NCI-H446 (cell line): ENCODE results near the gene BRAP.
"Not testable (repeated sequence)": the region's sequence is repeated elsewhere in the genome, so short reads cannot be mapped to it uniquely, and the experiment has no call there.

Source experiments
- DNase-seq, 2 experiments: peaks; one replicate each; lab custom pipeline; 2025; lab: John Stamatoyannopoulos, UW

BRAP gene

GRCh38 chr12:111616177-111616623, 69.6 kb downstream of the BRAP start:
- DNase-seq: no peak

DNA sequence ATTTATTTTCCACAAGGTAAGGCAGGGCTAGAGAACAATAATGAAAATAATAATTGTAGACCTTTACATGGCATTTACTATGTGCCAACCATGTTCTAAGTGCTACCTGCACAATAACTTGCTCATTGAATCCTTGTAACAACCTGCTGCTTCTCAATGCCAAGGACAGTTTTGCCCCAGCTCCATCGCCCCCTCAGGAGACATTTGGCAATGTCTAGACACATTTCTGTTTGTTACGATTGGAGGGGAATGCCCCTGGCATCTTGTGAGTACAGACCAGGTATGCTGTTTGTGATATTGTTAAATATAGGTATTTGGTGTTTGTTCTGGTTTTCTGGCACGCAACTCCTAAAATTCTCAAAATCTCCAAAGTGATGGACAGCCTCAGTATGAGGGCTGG, 78.5 kb downstream of the BRAP start:
- DNase-seq: no peak

DNA sequence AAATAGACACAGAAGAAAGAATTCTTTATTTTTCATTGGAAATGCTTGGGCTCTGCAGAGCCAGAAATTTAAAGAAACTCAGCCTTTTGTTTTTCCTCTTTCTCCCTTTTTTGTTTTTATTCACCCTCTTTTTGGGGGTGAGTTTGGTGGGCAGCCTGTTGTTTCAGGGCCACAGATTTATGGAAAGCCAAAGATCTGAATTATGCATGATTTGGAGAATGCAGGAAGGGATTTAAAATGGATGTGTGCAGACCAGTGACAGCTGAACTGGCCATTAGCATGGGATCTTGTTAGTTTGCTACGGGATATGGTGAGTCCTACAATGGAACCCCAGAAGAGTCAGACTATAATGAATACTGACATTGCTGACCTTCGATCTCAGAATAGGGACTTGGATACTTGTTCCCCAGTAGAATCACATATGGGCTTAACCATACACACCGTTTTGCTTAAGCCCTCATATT, 79.0 kb downstream of the BRAP start:
- DNase-seq: no peak

DNA sequence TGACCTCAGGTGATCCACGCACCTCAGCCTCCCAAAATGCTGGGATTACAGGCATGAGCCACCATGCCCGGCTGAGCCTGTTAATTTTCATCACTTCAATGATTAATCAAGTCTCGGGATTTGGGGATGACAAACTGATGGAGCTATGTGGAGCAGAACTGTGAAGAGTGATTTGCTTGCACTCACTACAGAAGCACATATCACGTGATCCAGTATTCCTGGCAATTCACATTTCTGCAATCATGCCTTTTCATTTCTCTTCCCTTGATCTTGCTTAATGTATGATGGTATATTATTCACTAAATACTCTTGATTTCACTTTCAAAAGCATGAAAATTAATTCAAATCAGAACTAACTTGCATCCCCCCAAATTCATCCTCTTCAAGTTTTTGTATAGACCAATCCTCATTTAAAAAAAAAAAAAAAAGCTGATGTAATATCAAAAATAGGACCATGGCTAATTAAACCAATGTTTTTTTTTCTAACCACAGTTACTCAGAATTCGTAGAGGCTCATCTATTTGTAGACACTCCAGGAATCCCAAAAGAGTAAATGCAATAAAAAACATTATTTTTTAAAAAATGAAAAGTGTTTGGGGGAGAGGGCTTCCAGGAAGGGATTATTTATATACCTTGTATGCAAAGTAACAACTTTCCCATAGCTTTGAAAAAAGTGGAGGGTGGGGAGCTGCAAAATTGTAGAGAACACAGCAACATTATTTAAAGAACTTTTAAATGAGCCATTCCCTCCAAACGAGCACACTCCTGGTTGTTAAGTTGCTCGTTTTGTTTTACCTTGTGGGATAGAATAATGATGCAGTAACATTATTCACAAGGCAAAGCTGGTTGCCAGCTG, 79.6 kb downstream of the BRAP start:
- no peak for DNase-seq

DNA sequence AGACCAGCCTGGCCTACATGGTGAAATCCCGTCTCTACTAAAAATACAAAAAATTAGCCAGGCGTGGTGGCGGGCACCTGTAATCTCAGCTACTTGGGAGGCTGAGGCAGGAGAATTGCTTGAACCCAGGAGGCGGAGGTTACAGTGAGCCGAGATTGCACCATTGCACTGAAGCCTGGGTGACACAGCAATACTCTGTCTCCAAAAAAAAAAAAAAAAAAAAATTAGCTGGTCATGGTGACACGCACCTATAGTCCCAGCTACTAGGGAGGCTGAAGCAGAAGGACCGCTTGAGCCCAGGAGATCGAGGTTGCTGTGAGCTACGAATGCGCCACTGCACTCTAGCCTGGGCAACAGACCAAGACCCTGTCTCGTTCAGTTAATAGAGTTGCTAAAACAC, 82.9 kb downstream of the BRAP start:
- DNase-seq: not testable (repeated sequence)

DNA sequence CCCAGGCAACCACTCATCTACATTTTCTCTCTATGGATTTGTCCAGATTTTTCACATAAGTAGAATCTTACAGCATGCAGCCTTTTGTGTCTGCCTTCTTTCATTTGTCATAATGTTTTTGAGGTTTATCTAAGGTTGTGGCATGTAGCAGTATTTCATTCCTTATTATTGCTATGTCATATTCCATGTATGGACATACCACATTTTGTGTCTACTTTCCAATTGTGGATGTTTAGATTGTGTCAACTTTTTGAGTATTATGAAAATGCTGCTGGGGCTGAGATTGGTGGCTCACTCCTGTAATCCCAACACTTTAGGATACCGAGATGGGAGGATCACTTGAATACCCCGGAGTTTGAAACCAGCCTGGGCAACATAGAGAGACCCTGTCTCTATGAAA, 83.4 kb downstream of the BRAP start:
- DNase-seq: no peak

- DNase-seq: not testable (repeated sequence)
These were observed 84.8 kb downstream of the BRAP start for GRCh38 chr12:111600986-111601385.

DNA sequence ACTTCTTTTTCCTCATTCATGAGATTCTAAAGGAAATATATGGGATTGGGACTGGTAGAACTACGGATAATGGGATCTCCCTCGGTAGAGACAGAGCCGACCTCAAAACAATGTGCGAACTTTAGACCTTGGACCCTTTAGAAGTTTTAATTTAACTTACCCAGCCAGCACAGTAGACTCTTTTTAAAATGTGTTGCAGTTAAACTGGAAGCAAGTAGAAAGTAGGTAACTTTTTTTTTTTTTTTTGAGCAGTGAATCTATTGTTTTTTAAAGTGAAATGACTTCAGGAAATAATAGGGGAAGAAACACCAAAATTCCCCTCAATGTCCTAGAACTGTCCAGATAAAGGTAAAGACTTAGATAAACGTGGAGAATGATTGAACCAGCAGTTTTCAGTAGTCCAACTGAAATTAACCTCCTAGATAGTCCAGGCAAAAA, 85.5 kb downstream of the BRAP start:
- DNase-seq: no peak

DNA sequence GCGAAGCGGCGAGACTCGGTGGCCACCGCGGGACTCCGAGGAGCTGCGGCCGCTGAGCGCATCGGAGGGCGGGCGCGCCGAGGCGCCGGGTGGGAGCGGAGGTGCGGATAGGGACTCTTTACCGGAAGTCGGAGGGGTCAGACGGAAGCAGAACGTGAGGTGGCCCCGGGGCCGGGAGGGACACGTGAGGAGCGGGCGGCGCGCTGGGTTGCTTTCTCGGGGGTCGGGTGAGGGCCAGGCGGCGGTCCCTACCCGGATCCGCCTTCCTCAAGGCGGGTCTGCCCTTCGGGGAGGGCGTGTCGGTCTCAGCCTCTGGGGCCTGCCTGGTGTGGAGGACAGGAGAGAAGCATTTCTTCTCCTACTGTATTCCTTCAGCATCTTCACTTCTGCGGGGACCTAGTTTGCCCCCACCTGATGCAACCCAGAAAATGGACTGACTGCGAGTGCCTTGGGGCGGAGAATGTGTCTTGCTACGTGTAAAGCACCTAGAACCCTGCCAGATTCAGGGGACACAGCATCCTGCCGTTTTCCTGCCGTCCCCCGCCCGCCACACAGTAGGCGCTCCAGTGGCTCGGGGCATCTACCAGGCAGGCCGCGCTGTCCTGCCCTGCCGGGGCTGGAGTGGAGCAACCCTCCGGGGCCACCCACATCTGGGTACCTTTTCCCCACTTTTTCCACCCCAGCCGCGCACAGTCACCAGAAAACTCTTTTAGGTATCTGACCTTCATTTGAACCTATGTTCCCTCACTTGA, 86.1 kb downstream of the BRAP start:
- peak; percentile 73 to 94 for DNase-seq

- DNase-seq: peak in 1 of 2 experiments; percentile 72
These were observed 86.9 kb downstream of the BRAP start, which contains the start of gene ATXN2 for GRCh38 chr12:111598637-111599452. Gene ATXN2 (minus strand): TSS chr12:111599315. CDS start chr12:111599034, 281 bp downstream.

DNA sequence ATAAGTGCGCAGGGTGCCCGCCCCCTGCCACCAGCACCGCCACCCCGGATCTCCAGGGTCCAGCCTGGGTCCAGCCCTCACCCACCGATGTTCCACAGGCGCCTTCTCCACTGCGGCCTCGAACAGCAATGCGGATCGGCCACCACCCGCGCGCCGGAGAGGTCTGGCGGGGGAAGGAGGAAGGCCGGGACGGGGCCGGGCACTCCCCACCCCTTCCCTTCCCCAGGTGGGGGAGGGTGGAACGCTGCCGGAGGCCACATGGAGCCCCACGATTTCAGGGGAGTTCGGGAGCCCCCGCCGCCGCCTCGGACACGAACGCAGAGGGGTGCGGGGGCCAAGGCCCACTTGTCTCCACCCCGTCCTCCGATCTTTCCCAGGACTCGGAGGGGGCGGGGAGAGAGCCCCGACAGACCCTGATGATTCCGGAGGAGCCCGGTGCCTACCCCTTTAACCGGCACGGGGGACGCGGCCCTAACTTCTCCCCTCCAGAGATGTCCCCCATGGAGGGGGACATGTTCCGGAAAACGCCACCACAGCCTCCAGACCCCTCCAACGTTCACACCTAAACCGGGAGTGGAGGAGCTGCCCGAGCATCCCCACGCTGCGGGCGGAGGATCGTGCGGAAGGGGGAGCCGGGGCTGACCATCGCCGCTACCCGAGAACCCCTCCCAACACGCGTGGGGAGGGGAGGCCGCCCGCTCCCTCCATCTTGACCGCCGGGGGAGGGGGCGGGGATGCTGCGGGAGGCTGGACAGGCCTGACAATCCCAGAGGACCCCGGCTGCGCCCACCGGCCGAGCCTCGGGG, 87.7 kb downstream of the BRAP start:
- DNase-seq: no peak

GRCh38 chr12:111596985-111597830, 88.5 kb downstream of the BRAP start:
- peak in 1 of 2 experiments; percentile 14 for DNase-seq

DNA sequence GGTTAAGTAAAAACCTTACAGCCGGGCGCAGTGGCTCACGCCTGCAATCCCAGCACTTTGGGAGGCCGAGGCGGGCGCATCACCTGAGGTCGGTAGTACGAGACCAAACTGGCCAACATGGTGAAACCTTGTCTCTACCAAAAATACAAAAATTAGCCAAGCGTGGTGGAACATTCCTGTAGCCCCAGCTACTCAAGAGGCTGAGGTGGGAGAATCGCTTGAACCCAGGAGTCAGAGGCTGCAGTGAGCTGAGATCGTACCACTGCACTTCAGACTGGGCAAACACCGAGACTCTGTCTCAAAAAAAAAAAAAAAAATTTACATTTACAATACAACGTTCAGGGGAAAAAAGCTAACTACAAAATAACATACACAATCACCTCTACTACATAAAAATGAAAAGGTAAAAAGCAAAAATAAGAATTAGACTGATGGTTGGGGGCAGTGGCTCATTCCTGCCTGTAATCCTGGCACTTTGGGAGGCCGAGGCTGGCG, 90.4 kb downstream of the BRAP start:
- not testable (repeated sequence) for DNase-seq
